ENCODE results near the gene PDE3A. TPM values are rescaled to one million over a fixed set of nuclear protein-coding genes. Genes with fewer than 3 reads are reported as not detected.

Gene PDE3A
- total RNA-seq, 1 experiment from 2014 or later, result 0.24 TPM

- no peak for DNase-seq
- Histone ChIP-seq H3K36me3 (replicated peaks; ENCODE audit: control insufficient read depth, insufficient read depth, low read length) (no peaks in the 10 kb centered on the region), H3K4me3 (ENCODE audit: insufficient read depth, low read depth, low read length) (no peak overlapping the region), H3K27me3 (ENCODE audit: control insufficient read depth, insufficient read depth, low read length) (no peaks in the 10 kb centered on the region)
Observed at GRCh38 chr12:20494851-20495250, 126.5 kb downstream of the PDE3A start.

DNA sequence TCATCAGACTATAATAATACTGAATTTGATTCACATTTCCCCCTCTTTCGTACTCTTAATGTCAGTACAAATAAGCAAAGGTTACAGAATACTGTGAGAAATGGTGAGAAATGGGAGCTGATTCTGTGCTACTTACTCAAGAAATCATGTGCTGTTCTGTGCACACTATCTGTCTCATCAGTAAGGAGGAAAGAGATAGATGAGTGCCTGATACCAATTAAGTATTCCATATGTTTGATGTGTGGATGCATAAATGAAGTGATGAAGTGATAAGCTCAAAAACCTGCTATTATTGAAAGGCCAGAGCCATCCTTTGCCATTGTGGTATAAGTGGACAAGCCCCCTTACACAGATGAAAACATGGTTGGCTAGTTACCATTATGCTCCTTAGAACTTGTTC lies 127.7 kb downstream of the PDE3A start:
- DNase-seq, result no peak
- H3K36me3 ChIP-seq (replicated peaks; ENCODE audit: control insufficient read depth, insufficient read depth, low read length), result no peaks in the 10 kb centered on the region
- no peak overlapping the region for H3K4me3 ChIP-seq (ENCODE audit: insufficient read depth, low read depth, low read length)
- no peaks in the 10 kb centered on the region for H3K27me3 ChIP-seq (ENCODE audit: control insufficient read depth, insufficient read depth, low read length)

DNA sequence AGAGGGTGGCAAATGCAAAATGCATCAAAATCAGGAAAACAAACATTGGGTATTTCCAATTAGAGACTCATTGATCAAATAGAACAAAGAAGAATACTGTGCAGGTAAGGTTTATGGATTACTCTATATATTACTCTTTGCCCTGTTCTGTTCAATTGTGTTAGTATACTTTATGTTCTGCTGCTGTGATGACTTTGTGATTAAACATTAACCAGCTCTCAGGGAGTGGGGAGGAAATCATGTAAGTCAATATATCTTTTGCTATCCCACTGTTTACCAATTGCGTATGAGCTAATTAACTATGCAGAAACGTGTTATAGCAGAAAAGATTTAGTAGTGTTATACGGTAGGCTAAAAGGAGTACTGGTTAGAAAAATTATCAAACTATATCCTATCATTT lies 129.4 kb downstream of the PDE3A start:
- Histone ChIP-seq H3K4me3 (ENCODE audit: insufficient read depth, low read depth, low read length) (no peak overlapping the region), H3K36me3 (replicated peaks; ENCODE audit: control insufficient read depth, insufficient read depth, low read length) (no peaks in the 10 kb centered on the region), H3K27me3 (ENCODE audit: control insufficient read depth, insufficient read depth, low read length) (no peaks in the 10 kb centered on the region)
- no peak for DNase-seq

GRCh38 chr12:20501958-20502357 lies 133.6 kb downstream of the PDE3A start:
- no peak for DNase-seq
- Histone ChIP-seq H3K27me3 (ENCODE audit: control insufficient read depth, insufficient read depth, low read length) (no peaks in the 10 kb centered on the region), H3K36me3 (replicated peaks; ENCODE audit: control insufficient read depth, insufficient read depth, low read length) (no peaks in the 10 kb centered on the region), H3K4me3 (ENCODE audit: insufficient read depth, low read depth, low read length) (no peak overlapping the region)

DNA sequence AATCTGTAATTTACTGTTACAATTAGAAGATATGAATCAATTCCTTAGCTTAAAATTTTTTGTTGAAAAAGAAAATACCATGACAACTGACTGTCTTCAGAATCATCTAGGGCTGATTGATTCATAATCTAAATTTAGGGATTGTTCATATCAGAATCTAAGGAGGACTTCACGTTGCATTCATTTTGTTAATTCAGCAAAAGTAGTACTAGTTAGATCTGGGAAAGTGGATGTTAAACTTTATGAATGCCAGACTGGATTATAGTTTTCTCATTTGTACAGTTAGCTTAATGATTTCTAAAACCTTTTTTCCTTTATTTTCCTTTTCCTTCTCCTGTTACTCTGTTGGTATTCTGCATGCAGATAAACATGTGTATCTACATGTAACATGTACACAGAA lies 135.5 kb downstream of the PDE3A start:
- no peaks in the 10 kb centered on the region for H3K36me3 ChIP-seq (replicated peaks; ENCODE audit: control insufficient read depth, insufficient read depth, low read length)

GRCh38 chr12:20505056-20505455 lies 136.7 kb downstream of the PDE3A start:
- H3K27me3 ChIP-seq (ENCODE audit: control insufficient read depth, insufficient read depth, low read length), result no peaks in the 10 kb centered on the region
- no peak overlapping the region for H3K4me3 ChIP-seq (ENCODE audit: insufficient read depth, low read depth, low read length)
- no peak for DNase-seq
- H3K36me3 ChIP-seq (replicated peaks; ENCODE audit: control insufficient read depth, insufficient read depth, low read length), result no peaks in the 10 kb centered on the region

More for the DNA sequence above, 135.5 kb downstream of the PDE3A start:
- DNase-seq, result no peak
- Histone ChIP-seq H3K27me3 (ENCODE audit: control insufficient read depth, insufficient read depth, low read length) (no peaks in the 10 kb centered on the region), H3K4me3 (ENCODE audit: insufficient read depth, low read depth, low read length) (no peak overlapping the region)

GRCh38 chr12:20507056-20507455 lies 138.7 kb downstream of the PDE3A start:
- Histone ChIP-seq H3K4me3 (ENCODE audit: insufficient read depth, low read depth, low read length) (no peak overlapping the region), H3K27me3 (ENCODE audit: control insufficient read depth, insufficient read depth, low read length) (no peaks in the 10 kb centered on the region), H3K36me3 (replicated peaks; ENCODE audit: control insufficient read depth, insufficient read depth, low read length) (no peaks in the 10 kb centered on the region)
- no peak for DNase-seq

- Histone ChIP-seq H3K36me3 (replicated peaks; ENCODE audit: control insufficient read depth, insufficient read depth, low read length) (no peaks in the 10 kb centered on the region), H3K27me3 (ENCODE audit: control insufficient read depth, insufficient read depth, low read length) (no peaks in the 10 kb centered on the region), H3K4me3 (ENCODE audit: insufficient read depth, low read depth, low read length) (no peak overlapping the region)
- no peak for DNase-seq
Observed at GRCh38 chr12:20507711-20508110, 139.4 kb downstream of the PDE3A start.

- Histone ChIP-seq H3K4me3 (ENCODE audit: insufficient read depth, low read depth, low read length) (no peak overlapping the region), H3K36me3 (replicated peaks; ENCODE audit: control insufficient read depth, insufficient read depth, low read length) (no peaks in the 10 kb centered on the region), H3K27me3 (ENCODE audit: control insufficient read depth, insufficient read depth, low read length) (no peaks in the 10 kb centered on the region)
- DNase-seq, result no peak
Observed at GRCh38 chr12:20508359-20508758, 140.0 kb downstream of the PDE3A start.

DNA sequence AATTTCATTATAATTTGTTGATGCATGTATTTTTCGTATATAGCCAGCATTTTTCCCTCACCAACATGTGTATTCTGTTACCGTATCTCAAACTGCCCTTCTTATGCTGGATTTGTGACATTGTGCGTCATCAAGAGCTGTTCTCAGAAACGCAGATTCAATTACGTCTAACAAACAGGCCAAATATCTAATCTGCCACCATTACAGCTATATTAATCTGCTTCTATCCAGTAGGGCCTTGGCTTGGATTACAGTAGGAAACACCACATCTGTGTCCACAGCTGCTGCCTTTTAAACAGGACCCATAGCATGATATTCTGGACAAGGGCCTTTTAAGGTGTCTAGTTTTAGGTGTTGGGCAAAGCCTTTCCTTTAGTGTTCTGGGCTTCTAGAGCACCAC lies 140.6 kb downstream of the PDE3A start:
- DNase-seq, result no peak
- Histone ChIP-seq H3K36me3 (replicated peaks; ENCODE audit: control insufficient read depth, insufficient read depth, low read length) (no peaks in the 10 kb centered on the region), H3K4me3 (ENCODE audit: insufficient read depth, low read depth, low read length) (no peak overlapping the region), H3K27me3 (ENCODE audit: control insufficient read depth, insufficient read depth, low read length) (no peaks in the 10 kb centered on the region)

DNA sequence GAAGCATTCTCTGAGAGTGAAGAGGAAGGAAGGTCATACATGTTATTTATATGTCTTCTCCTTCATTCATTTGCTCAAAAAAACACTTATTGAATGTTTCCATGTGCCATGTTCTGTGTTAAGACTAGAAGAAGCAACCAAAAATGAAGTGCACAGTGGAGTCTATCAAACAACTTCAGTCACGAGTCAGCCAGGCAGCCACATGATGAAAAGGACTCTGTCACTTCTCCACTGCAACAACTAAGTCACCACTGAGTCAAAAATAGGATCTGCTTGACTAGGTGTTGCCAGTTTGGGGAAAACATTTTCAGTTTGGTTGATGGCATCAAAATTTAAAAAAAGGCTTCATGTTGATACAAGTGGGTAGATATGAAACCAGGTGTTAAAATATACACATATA lies 142.5 kb downstream of the PDE3A start:
- Histone ChIP-seq H3K4me3 (ENCODE audit: insufficient read depth, low read depth, low read length) (no peak overlapping the region), H3K27me3 (ENCODE audit: control insufficient read depth, insufficient read depth, low read length) (no peaks in the 10 kb centered on the region), H3K36me3 (replicated peaks; ENCODE audit: control insufficient read depth, insufficient read depth, low read length) (no peaks in the 10 kb centered on the region)
- no peak for DNase-seq

DNA sequence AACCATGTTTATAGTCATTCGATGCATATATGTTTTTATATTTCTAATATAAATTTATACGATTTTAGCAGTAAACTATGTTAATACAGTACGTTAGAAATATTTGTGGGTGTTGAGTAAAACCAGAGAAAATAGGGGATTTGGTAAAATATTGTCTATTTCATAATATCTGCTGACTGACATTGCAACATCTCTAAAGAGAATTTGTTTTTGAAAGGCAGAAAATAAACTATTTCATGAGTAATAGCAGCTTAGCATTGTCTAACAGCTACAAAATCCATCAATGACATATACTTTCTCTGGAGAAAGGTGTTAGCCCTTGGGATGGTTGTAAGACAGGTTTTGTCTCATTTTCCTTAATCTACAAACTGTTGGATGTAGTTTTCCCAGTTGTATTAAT lies 144.9 kb downstream of the PDE3A start:
- no peaks in the 10 kb centered on the region for H3K36me3 ChIP-seq (replicated peaks; ENCODE audit: control insufficient read depth, insufficient read depth, low read length)
- DNase-seq, result no peak
- H3K27me3 ChIP-seq (ENCODE audit: control insufficient read depth, insufficient read depth, low read length), result no peaks in the 10 kb centered on the region
- H3K4me3 ChIP-seq (ENCODE audit: insufficient read depth, low read depth, low read length), result no peak overlapping the region

DNA sequence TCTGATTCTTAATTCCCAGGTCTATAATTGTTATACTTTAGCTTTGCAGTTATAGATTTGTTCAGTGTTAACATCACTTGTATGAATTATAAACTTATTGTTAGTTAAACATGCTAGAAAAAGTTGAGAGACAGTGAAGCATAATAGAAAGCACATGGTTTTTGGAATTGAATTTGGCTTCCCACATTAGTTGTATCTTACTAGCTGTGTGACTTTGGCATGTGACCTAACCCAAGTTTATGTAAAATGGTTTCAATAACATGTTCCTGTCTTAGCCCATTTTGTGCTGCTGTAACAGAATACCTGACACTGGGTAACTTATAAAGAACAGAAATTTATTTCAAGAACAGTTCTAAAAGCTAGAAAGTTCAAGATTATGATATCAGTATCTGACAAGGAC lies 146.3 kb downstream of the PDE3A start:
- no peak overlapping the region for H3K4me3 ChIP-seq (ENCODE audit: insufficient read depth, low read depth, low read length)
- no peak for DNase-seq
- H3K36me3 ChIP-seq (replicated peaks; ENCODE audit: control insufficient read depth, insufficient read depth, low read length), result no peaks in the 10 kb centered on the region
- H3K27me3 ChIP-seq (ENCODE audit: control insufficient read depth, insufficient read depth, low read length), result no peaks in the 10 kb centered on the region

DNA sequence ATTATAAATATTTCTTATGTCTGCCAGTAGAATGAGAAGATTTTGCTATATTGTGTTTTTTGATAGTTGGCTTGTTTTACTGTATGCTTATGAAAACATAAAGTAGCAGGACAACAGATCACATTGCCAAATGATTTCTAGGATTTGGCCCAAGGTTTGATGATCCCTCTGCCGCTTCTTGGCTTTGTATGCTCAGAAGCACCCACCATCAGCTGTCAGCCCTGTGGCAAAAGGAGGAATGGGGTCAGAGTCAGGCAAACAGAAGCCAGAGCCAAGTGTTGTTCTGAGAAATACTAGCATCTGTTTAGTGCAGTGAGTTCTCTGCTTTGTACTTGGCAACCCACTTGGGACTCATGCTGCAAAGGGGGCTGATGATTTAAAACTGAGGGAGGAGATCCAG lies 152.2 kb downstream of the PDE3A start:
- no peaks in the 10 kb centered on the region for H3K36me3 ChIP-seq (replicated peaks; ENCODE audit: control insufficient read depth, insufficient read depth, low read length)
- no peaks in the 10 kb centered on the region for H3K27me3 ChIP-seq (ENCODE audit: control insufficient read depth, insufficient read depth, low read length)
- H3K4me3 ChIP-seq (ENCODE audit: insufficient read depth, low read depth, low read length), result no peak overlapping the region

DNA sequence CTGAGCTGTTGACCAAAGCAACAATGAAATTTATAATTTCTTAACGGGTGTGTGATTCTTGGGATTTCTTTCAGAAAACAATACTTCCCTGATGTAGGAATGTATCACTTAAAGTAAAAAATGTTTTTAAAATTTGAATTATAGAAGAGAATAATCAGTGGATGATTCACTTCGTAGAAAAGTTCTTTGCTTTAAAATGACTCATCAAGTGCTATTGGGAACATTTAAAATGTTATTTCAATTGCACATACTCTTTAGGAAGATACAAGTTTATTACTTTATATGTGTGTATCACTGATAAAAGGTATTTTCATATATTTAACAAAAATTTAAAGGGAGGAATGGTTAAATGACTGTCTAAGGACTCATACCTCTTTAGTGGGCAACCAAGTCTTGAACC lies 155.3 kb downstream of the PDE3A start:
- no peak for DNase-seq
- Histone ChIP-seq H3K36me3 (replicated peaks; ENCODE audit: control insufficient read depth, insufficient read depth, low read length) (no peaks in the 10 kb centered on the region), H3K4me3 (ENCODE audit: insufficient read depth, low read depth, low read length) (no peak overlapping the region), H3K27me3 (ENCODE audit: control insufficient read depth, insufficient read depth, low read length) (no peaks in the 10 kb centered on the region)

More for the DNA sequence above, 152.2 kb downstream of the PDE3A start:
- DNase-seq, result no peak

DNA sequence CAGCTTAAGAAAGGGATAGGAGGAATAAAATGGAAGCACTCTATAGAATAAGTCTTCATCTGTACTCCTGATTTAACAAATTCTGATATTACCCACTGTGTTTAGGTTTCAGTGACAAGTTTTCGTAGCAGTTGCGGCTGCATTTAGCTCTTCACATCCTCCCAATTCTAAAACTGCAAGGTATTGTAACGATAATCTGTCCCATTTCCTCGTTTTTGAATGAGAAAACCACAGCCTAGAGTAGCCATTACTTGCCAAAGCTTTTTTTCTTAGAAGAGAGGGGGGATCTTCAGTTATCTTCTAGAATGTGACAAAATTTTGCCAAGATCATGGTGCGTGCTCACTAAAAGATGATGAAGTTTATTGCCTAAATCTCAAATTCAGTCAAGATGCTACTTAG lies 155.8 kb downstream of the PDE3A start:
- H3K36me3 ChIP-seq (replicated peaks; ENCODE audit: control insufficient read depth, insufficient read depth, low read length), result no peaks in the 10 kb centered on the region
- DNase-seq, result no peak

More for the DNA sequence above, 155.8 kb downstream of the PDE3A start:
- H3K4me3 ChIP-seq (ENCODE audit: insufficient read depth, low read depth, low read length), result no peak overlapping the region
- no peaks in the 10 kb centered on the region for H3K27me3 ChIP-seq (ENCODE audit: control insufficient read depth, insufficient read depth, low read length)
